GM12874 (cell line): ENCODE data around the gene FAM3C.

Source experiments
- CTCF ChIP-seq: IDR thresholded peaks from 2 replicates; pipeline ENCODE4 v1.5.1; 2011; ENCODE audit warnings: low read depth, mild to moderate bottlenecking, control low read depth, low read length, moderate library complexity; ENCODE audit not compliant: insufficient read depth

Gene FAM3C

GRCh38 chr7:121384265-121384664 is 11.8 kb downstream of the FAM3C start:
- TF ChIP-seq CTCF = no peak

- no peak for TF ChIP-seq CTCF
Observed at GRCh38 chr7:121383235-121383910, 12.7 kb downstream of the FAM3C start.

- no peak for TF ChIP-seq CTCF
Observed at GRCh38 chr7:121382473-121382872, 13.6 kb downstream of the FAM3C start.

GRCh38 chr7:121379930-121380329 is 16.2 kb downstream of the FAM3C start:
- TF ChIP-seq CTCF = no peak

GRCh38 chr7:121376979-121377378 is 19.1 kb downstream of the FAM3C start:
- no peak for TF ChIP-seq CTCF

- peak; percentile 2; the same call in 1 of the 2 replicates for TF ChIP-seq CTCF
Observed at GRCh38 chr7:121373177-121373576, 22.9 kb downstream of the FAM3C start.

- TF ChIP-seq CTCF = no peak
Observed at GRCh38 chr7:121372376-121373010, 23.6 kb downstream of the FAM3C start.
